Sigmoid colon (tissue), 4 donors: ENCODE data around the gene HIVEP2.

Experiments used
- CTCF ChIP-seq, 4 experiments: fragments of 450-650 bp in 3 of 4; fragments of 200-600 bp in 1 of 4; IDR thresholded peaks; one replicate each; pipeline ENCODE4 v1.5.1; 2016 to 2019; ENCODE audit warnings: antibody characterized with exemption in 4 of 4, mild to moderate bottlenecking in 3 of 4, moderate library complexity in 2 of 4
- EP300 ChIP-seq, 4 donors: sonication (generic); formaldehyde crosslinking; IDR thresholded peaks; one replicate each; pipeline ENCODE4 v1.6.1; 2017; ENCODE audit warnings: antibody characterized with exemption in 4 of 4
- POLR2AphosphoS5 ChIP-seq, 4 donors: sonication (generic); formaldehyde crosslinking; IDR thresholded peaks; one replicate each; pipeline ENCODE4 v1.6.1; 2017; ENCODE audit warnings: antibody characterized with exemption in 4 of 4

DNA sequence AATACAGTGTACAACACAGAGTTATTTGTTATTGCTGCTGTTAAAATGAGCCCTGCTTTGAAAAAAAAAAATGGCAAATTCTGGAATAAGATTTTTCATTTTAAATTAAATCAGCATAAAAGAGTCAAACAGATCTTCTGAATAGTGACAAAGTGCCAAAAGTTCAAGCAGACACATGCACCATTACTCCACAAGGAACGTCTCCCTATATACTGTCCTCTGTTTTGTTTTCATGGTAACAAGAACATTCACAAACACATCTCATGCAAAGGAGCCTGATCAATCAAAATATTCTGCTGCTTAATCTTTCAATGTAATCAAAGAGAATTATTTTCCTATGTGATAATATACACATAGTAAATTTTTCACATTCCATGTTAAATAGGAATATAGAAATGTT, 2.7 kb downstream of the HIVEP2 start:
- TF ChIP-seq CTCF (IDR thresholded peaks at IDR 0.05) (no peak), POLR2AphosphoS5 (IDR thresholded peaks at IDR 0.05) (no peak), EP300 (IDR thresholded peaks at IDR 0.05) (no peak)
